Trophoblast cell (in vitro differentiated cells and primary cell): ENCODE results near the gene MIB1.

Experiments used
- DNase-seq, 2 donors: peaks; one replicate each; pipeline ENCODE4 v3.0.0-alpha.2; 2016
- H2AFZ ChIP-seq: 2 replicates; pipeline ENCODE4 v1.6.1; 2013; ENCODE audit warnings: low read length, moderate library complexity, mild to moderate bottlenecking; ENCODE audit not compliant: insufficient read depth, poor library complexity
- H2AK5ac ChIP-seq: 2 replicates; pipeline ENCODE4 v1.6.1; 2013; ENCODE audit warnings: mild to moderate bottlenecking, low read length
- H2BK120ac ChIP-seq: 2 replicates; pipeline ENCODE4 v1.6.1; 2013; ENCODE audit warnings: low read length, mild to moderate bottlenecking, moderate library complexity; ENCODE audit not compliant: insufficient read depth, poor library complexity
- H2BK12ac ChIP-seq: 2 replicates; pipeline ENCODE4 v1.6.1; 2013; ENCODE audit warnings: mild to moderate bottlenecking, low read length, moderate library complexity
- H2BK5ac ChIP-seq: 2 replicates; pipeline ENCODE4 v1.6.1; 2013; ENCODE audit warnings: low read length, low read depth, moderate library complexity, mild to moderate bottlenecking; ENCODE audit not compliant: poor library complexity
- H3K14ac ChIP-seq: 2 replicates; pipeline ENCODE4 v1.6.1; 2013; ENCODE audit warnings: mild to moderate bottlenecking, low read length
- H3K18ac ChIP-seq: 2 replicates; pipeline ENCODE4 v1.6.1; 2013; ENCODE audit warnings: mild to moderate bottlenecking, low read length
- H3K23ac ChIP-seq: 2 replicates; pipeline ENCODE4 v1.6.1; 2013; ENCODE audit warnings: low read length
- H3K27ac ChIP-seq: 2 replicates; pipeline ENCODE4 v1.5.1; 2013; ENCODE audit warnings: low read depth, mild to moderate bottlenecking, inconsistent platforms, low read length, moderate library complexity
- H3K27me3 ChIP-seq: 2 replicates; pipeline ENCODE4 v1.6.1; 2013; ENCODE audit warnings: inconsistent platforms, mild to moderate bottlenecking, low read length, moderate library complexity; ENCODE audit not compliant: insufficient read depth
- H3K36me3 ChIP-seq, 2 experiments: 1 replicate in 1 of 2; 2 replicates in 1 of 2; pipeline ENCODE4 v1.6.1; 2013; ENCODE audit warnings: low read length in 2 of 2, mild to moderate bottlenecking in 2 of 2, moderate library complexity in 1 of 2; ENCODE audit not compliant: insufficient read depth in 2 of 2, control insufficient read depth in 1 of 2
- H3K4ac ChIP-seq: 2 replicates; pipeline ENCODE4 v1.6.1; 2013; ENCODE audit warnings: low read depth, mild to moderate bottlenecking, low read length, moderate library complexity
- H3K4me1 ChIP-seq, 2 experiments: 1 replicate in 1 of 2; 2 replicates in 1 of 2; pipeline ENCODE4 v1.6.1; 2013; ENCODE audit warnings: low read length in 2 of 2, mild to moderate bottlenecking in 2 of 2, moderate library complexity in 1 of 2; ENCODE audit not compliant: insufficient read depth in 2 of 2, control insufficient read depth in 1 of 2
- H3K4me2 ChIP-seq: 2 replicates; pipeline ENCODE4 v1.6.1; 2013; ENCODE audit warnings: inconsistent platforms, mild to moderate bottlenecking, low read length, moderate library complexity
- H3K4me3 ChIP-seq: 2 replicates; pipeline ENCODE4 v1.5.1; 2013; ENCODE audit warnings: mild to moderate bottlenecking, low read depth, low read length, inconsistent platforms
- H3K79me1 ChIP-seq: one replicate; pipeline ENCODE4 v1.6.1; 2013; ENCODE audit warnings: low read length
- H3K79me2 ChIP-seq: 2 replicates; pipeline ENCODE4 v1.6.1; 2013; ENCODE audit warnings: low read length, mild to moderate bottlenecking; ENCODE audit not compliant: control insufficient read depth, insufficient read depth, poor library complexity
- H3K9ac ChIP-seq: 2 replicates; pipeline ENCODE4 v1.6.1; 2013; ENCODE audit warnings: mild to moderate bottlenecking, low read length
- H3K9me3 ChIP-seq: 2 replicates; pipeline ENCODE4 v1.6.1; 2013; ENCODE audit warnings: low read depth, mild to moderate bottlenecking, control low read depth, inconsistent platforms, low read length; ENCODE audit not compliant: insufficient read depth
- H4K12ac ChIP-seq: 2 replicates; pipeline ENCODE4 v1.6.1; 2013; ENCODE audit warnings: low read depth, mild to moderate bottlenecking, low read length, moderate library complexity
- H4K8ac ChIP-seq: 2 replicates; pipeline ENCODE4 v1.6.1; 2013; ENCODE audit warnings: low read depth, mild to moderate bottlenecking, low read length, moderate library complexity
- H4K91ac ChIP-seq: one replicate; pipeline ENCODE4 v1.6.1; 2013; ENCODE audit warnings: low read depth, mild to moderate bottlenecking, low read length, moderate library complexity
- WGBS: extraction: QIAGEN DNeasy Blood & Tissue Kit; methylation state at CpG from one replicate; pipeline ENCODE4 v1.1.7; 2013; ENCODE audit warnings: missing lambda C conversion rate; ENCODE audit not compliant: insufficient read length, insufficient coverage; ENCODE audit errors: extremely low coverage; 5-methylcytosine and 5-hydroxymethylcytosine counted together

Gene MIB1

GRCh38 chr18:21739604-21740537 lies 721 bp upstream of the MIB1 start:
- Histone ChIP-seq H3K79me1 (peaks cover 6% of the 10 kb centered on the region), H4K12ac (no peak overlapping the region), H2BK120ac (no peak overlapping the region), H3K79me2 (peaks cover 9% of the 10 kb centered on the region), H3K4me3 (no peak overlapping the region), H3K4me2 (peak overlapping the region; percentile 52), H3K9ac (no peak overlapping the region), H2AFZ (no peak overlapping the region), H3K27me3 (no peaks in the 10 kb centered on the region), H2AK5ac (no peak overlapping the region), H3K18ac (no peak overlapping the region), H3K14ac (no peak overlapping the region), H2BK12ac (no peak overlapping the region), H4K8ac (no peak overlapping the region), H3K23ac (no peak overlapping the region), H2BK5ac (no peak overlapping the region), H3K36me3 (no peaks in the 10 kb centered on the region), H3K4me1 (no peaks in the 10 kb centered on the region), H3K27ac (no peak overlapping the region), H3K4ac (no peak overlapping the region), H3K9me3 (peaks cover 2% of the 10 kb centered on the region), H4K91ac (no peak overlapping the region)
- no peak for DNase-seq
- no CpG with 5 or more reads among the region's 21 CpGs for WGBS

- Histone ChIP-seq H3K79me1 (peaks cover 6% of the 10 kb centered on the region), H3K4me1 (peaks cover 0 to 4% of the 10 kb centered on the region in 2 experiments), H2BK12ac (no peak overlapping the region), H3K14ac (no peak overlapping the region), H3K9ac (peak overlapping the region; percentile 99), H3K4me3 (peak overlapping the region; percentile 90), H4K91ac (peak overlapping the region; percentile 96), H3K4me2 (peak overlapping the region; percentile 81), H2BK120ac (no peak overlapping the region), H2AFZ (peak overlapping the region; percentile 38), H4K8ac (no peak overlapping the region), H3K4ac (no peak overlapping the region), H2BK5ac (no peak overlapping the region), H2AK5ac (no peak overlapping the region), H4K12ac (no peak overlapping the region), H3K36me3 (no peaks in the 10 kb centered on the region), H3K18ac (peak overlapping the region; percentile 15), H3K27me3 (no peaks in the 10 kb centered on the region), H3K9me3 (peaks cover 2% of the 10 kb centered on the region), H3K23ac (no peak overlapping the region), H3K79me2 (peaks cover 9% of the 10 kb centered on the region), H3K27ac (peak overlapping the region; percentile 100)
- no peak for DNase-seq
- no CpG with 5 or more reads among the region's 41 CpGs for WGBS
Observed at GRCh38 chr18:21741312-21741561, 645 bp downstream of the MIB1 start.

GRCh38 chr18:21741562-21742314 lies 1.1 kb downstream of the MIB1 start:
- no peaks in the 10 kb centered on the region for H3K36me3 ChIP-seq
- H3K4me3 ChIP-seq: peak overlapping the region; percentile 90
- H3K4ac ChIP-seq: peak overlapping the region; percentile 69
- peak overlapping the region; percentile 1 for H2BK120ac ChIP-seq
- DNase-seq: peak in 1 of 2 donors; percentile 28
- WGBS: no CpG with 5 or more reads among the region's 49 CpGs
- H3K18ac ChIP-seq: peak overlapping the region; percentile 15
- peak overlapping the region; percentile 38 for H2AFZ ChIP-seq
- peak overlapping the region; percentile 22 for H4K12ac ChIP-seq
- H3K4me2 ChIP-seq: peak overlapping the region; percentile 81
- peak overlapping the region; percentile 71 for H2AK5ac ChIP-seq
- H3K27me3 ChIP-seq: no peaks in the 10 kb centered on the region
- peak overlapping the region; percentile 85 for H3K9ac ChIP-seq
- no peak overlapping the region for H3K23ac ChIP-seq
- H3K4me1 ChIP-seq: peaks cover 0 to 4% of the 10 kb centered on the region in 2 experiments
- peak overlapping the region; percentile 52 for H3K14ac ChIP-seq
- peaks cover 2% of the 10 kb centered on the region for H3K9me3 ChIP-seq
- H3K79me2 ChIP-seq: peaks cover 9% of the 10 kb centered on the region
- H2BK12ac ChIP-seq: no peak overlapping the region
- H3K79me1 ChIP-seq: peaks cover 6% of the 10 kb centered on the region
- peak overlapping the region; percentile 96 for H4K91ac ChIP-seq
- H2BK5ac ChIP-seq: no peak overlapping the region
- peak overlapping the region; percentile 14 for H4K8ac ChIP-seq
- H3K27ac ChIP-seq: peak overlapping the region; percentile 100

GRCh38 chr18:21742315-21742687 lies 1.7 kb downstream of the MIB1 start:
- Histone ChIP-seq H3K4me2 (peak overlapping the region; percentile 81), H2AFZ (no peak overlapping the region), H3K27me3 (no peaks in the 10 kb centered on the region), H3K4me3 (no peak overlapping the region), H2AK5ac (no peak overlapping the region), H4K91ac (no peak overlapping the region), H3K18ac (no peak overlapping the region), H4K8ac (no peak overlapping the region), H3K14ac (no peak overlapping the region), H3K23ac (no peak overlapping the region), H3K4me1 (peaks cover 0 to 4% of the 10 kb centered on the region in 2 experiments), H3K27ac (no peak overlapping the region), H2BK120ac (no peak overlapping the region), H3K36me3 (no peaks in the 10 kb centered on the region), H4K12ac (no peak overlapping the region), H3K79me2 (peaks cover 9% of the 10 kb centered on the region), H2BK5ac (no peak overlapping the region), H3K4ac (no peak overlapping the region), H3K9ac (no peak overlapping the region), H3K79me1 (peaks cover 6% of the 10 kb centered on the region), H3K9me3 (peaks cover 2% of the 10 kb centered on the region), H2BK12ac (no peak overlapping the region)
- no peak for DNase-seq
- no CpG with 5 or more reads among the region's 5 CpGs for WGBS
